ENCODE results near the gene LYZ. TPM values are rescaled to one million over a fixed set of nuclear protein-coding genes. Genes with fewer than 3 reads are reported as not detected.

Gene LYZ
- total RNA-seq, 1 donor from 2014 or later = 0.34 TPM

DNA sequence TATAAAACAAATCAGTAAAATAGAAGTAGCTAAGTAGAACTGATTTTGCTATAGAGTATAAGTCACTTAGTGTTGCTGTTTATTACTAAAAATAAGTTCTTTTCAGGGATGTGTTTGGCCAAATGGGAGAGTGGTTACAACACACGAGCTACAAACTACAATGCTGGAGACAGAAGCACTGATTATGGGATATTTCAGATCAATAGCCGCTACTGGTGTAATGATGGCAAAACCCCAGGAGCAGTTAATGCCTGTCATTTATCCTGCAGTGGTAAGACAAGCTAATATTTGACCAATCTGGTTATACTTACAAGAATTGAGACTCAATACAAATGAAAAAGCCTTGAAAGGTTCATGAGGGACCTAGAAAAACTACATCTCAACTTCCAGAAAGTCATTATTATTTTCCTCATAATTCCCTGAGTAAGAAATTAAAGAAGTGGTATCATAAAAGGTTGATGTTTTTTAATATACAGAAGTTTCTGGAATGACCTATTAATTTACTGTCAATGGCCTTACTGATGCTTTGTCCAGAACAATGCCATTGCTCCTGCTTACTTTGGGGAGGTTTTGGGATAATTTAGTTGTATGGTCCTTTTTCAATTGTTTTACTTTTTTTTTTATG lies 1.9 kb downstream of the LYZ start:
- peaks cover 1% of the 10 kb centered on the region for H3K27me3 Mint-ChIP-seq (ENCODE audit: low read depth)
- H3K36me3 Mint-ChIP-seq = no peaks in the 10 kb centered on the region
- H3K4me1 Mint-ChIP-seq = no peaks in the 10 kb centered on the region
- TF ChIP-seq, protein P1, sequence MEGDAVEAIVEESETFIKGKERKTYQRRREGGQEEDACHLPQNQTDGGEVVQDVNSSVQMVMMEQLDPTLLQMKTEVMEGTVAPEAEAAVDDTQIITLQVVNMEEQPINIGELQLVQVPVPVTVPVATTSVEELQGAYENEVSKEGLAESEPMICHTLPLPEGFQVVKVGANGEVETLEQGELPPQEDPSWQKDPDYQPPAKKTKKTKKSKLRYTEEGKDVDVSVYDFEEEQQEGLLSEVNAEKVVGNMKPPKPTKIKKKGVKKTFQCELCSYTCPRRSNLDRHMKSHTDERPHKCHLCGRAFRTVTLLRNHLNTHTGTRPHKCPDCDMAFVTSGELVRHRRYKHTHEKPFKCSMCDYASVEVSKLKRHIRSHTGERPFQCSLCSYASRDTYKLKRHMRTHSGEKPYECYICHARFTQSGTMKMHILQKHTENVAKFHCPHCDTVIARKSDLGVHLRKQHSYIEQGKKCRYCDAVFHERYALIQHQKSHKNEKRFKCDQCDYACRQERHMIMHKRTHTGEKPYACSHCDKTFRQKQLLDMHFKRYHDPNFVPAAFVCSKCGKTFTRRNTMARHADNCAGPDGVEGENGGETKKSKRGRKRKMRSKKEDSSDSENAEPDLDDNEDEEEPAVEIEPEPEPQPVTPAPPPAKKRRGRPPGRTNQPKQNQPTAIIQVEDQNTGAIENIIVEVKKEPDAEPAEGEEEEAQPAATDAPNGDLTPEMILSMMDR (IDR thresholded peaks at IDR 0.05; ENCODE audit: unreplicated experiment) = no peak
- H3K4me3 Mint-ChIP-seq = no peak overlapping the region
- DNase-seq (ENCODE audit: low spot score in 2 of 2, unreplicated experiment in 2 of 2) = no peak
- H3K9me3 Mint-ChIP-seq = no peaks in the 10 kb centered on the region
- no peak overlapping the region for H3K27ac Mint-ChIP-seq

DNA sequence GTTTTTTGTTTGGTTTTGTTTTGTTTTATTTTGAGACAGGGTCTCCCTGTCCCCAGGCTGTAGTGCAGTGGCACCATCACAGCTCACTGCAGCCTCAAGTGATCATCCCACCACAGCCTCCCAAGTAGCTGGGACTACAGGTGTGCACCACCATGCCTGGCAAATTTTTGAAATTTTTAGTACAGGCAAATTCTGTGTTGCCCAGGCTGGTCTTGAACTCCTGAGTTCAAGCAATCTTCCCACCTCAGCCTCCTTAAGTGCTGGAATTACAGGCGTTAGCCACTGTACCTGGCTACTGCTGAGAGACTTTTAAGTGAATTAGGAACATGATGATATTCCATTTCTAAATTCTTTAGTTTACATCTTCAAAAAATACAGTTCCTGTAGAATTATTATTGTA lies 2.6 kb downstream of the LYZ start:
- DNase-seq (ENCODE audit: low spot score in 2 of 2, unreplicated experiment in 2 of 2) = no peak
- TF ChIP-seq, protein P1 (IDR thresholded peaks at IDR 0.05; ENCODE audit: unreplicated experiment) = no peak
- Mint-ChIP-seq H3K4me3 (no peak overlapping the region), H3K9me3 (no peaks in the 10 kb centered on the region), H3K27ac (no peak overlapping the region), H3K27me3 (ENCODE audit: low read depth) (peaks cover 1% of the 10 kb centered on the region), H3K36me3 (no peaks in the 10 kb centered on the region), H3K4me1 (no peaks in the 10 kb centered on the region)

GRCh38 chr12:69351462-69352236 lies 3.5 kb downstream of the LYZ start:
- H3K27me3 Mint-ChIP-seq (ENCODE audit: low read depth) = peaks cover 1% of the 10 kb centered on the region
- no peaks in the 10 kb centered on the region for H3K4me1 Mint-ChIP-seq
- no peaks in the 10 kb centered on the region for H3K36me3 Mint-ChIP-seq
- no peak for DNase-seq (ENCODE audit: low spot score in 2 of 2, unreplicated experiment in 2 of 2)
- H3K4me3 Mint-ChIP-seq = no peak overlapping the region
- TF ChIP-seq, protein P1 (IDR thresholded peaks at IDR 0.05; ENCODE audit: unreplicated experiment) = no peak
- H3K27ac Mint-ChIP-seq = no peak overlapping the region
- no peaks in the 10 kb centered on the region for H3K9me3 Mint-ChIP-seq

DNA sequence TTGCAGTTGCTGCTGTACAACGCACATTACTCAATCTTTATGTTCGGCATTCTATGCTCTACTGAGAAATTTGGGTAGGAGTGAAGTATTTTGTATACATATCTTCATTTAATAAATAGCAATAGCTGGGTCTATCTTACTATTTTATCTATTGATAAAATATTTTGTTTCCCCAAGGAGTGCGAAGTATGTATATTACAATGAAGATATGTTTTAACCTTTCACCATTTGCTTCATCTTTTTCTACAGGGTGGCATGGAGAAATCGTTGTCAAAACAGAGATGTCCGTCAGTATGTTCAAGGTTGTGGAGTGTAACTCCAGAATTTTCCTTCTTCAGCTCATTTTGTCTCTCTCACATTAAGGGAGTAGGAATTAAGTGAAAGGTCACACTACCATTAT lies 4.7 kb downstream of the LYZ start:
- Mint-ChIP-seq H3K4me3 (no peak overlapping the region), H3K27me3 (ENCODE audit: low read depth) (peaks cover 1% of the 10 kb centered on the region), H3K9me3 (no peaks in the 10 kb centered on the region), H3K36me3 (no peaks in the 10 kb centered on the region), H3K4me1 (peaks cover 2% of the 10 kb centered on the region), H3K27ac (no peak overlapping the region)
- DNase-seq (ENCODE audit: low spot score in 2 of 2, unreplicated experiment in 2 of 2) = no peak
- TF ChIP-seq, protein P1 (IDR thresholded peaks at IDR 0.05; ENCODE audit: unreplicated experiment) = no peak

GRCh38 chr12:69354172-69354555 lies 6.0 kb downstream of the LYZ start:
- no peaks in the 10 kb centered on the region for H3K36me3 Mint-ChIP-seq
- peaks cover 1% of the 10 kb centered on the region for H3K27me3 Mint-ChIP-seq (ENCODE audit: low read depth)
- no peak for DNase-seq (ENCODE audit: low spot score in 2 of 2, unreplicated experiment in 2 of 2)
- H3K27ac Mint-ChIP-seq = no peak overlapping the region
- H3K4me3 Mint-ChIP-seq = no peak overlapping the region
- TF ChIP-seq, protein P1 (IDR thresholded peaks at IDR 0.05; ENCODE audit: unreplicated experiment) = no peak
- peaks cover 5% of the 10 kb centered on the region for H3K4me1 Mint-ChIP-seq
- H3K9me3 Mint-ChIP-seq = no peaks in the 10 kb centered on the region

Data from mesothelial cell of epicardium (in vitro differentiated cells).